PC-9 (cell line): ENCODE results near the gene LMAN1L.

Source experiments
- CTCF ChIP-seq: fragments of 200-600 bp; sonication (generic); conservative IDR thresholded peaks from 2 replicates; pipeline ENCODE4 v1.6.1; 2017; ENCODE audit warnings: mixed run types, antibody characterized with exemption, mild to moderate bottlenecking, moderate library complexity
- EZH2 ChIP-seq: fragments of 200-600 bp; sonication (generic); IDR thresholded peaks from 2 replicates; pipeline ENCODE4 v1.8.0; 2017; ENCODE audit warnings: antibody characterized with exemption, low read depth

GRCh38 chr15:74769463-74770025 is 43.1 kb upstream of the LMAN1L start:
- no peak for TF ChIP-seq CTCF
- TF ChIP-seq EZH2 = no peak
